H9 (cell line): ENCODE data around the gene TBC1D5. TPM values are rescaled to one million over a fixed set of nuclear protein-coding genes. Genes with fewer than 3 reads are reported as not detected.
"Not testable (repeated sequence)": the region's sequence is repeated elsewhere in the genome, so short reads cannot be mapped to it uniquely, and the experiment has no call there.

Source experiments
- DNase-seq: peaks from one replicate; pipeline ENCODE4 v3.0.0-alpha.2; 2017
- H2AFZ ChIP-seq: one replicate; pipeline ENCODE4 v1.6.1; 2013; ENCODE audit warnings: mild to moderate bottlenecking, low read length, control low read depth, moderate library complexity
- H2AK5ac ChIP-seq: 2 replicates; pipeline ENCODE4 v1.6.1; 2013; ENCODE audit warnings: low read length, control low read depth, mixed read lengths; ENCODE audit not compliant: insufficient read length
- H2BK120ac ChIP-seq: one replicate; pipeline ENCODE4 v1.6.1; 2013; ENCODE audit warnings: low read depth, mild to moderate bottlenecking, low read length, control low read depth, inconsistent platforms; ENCODE audit not compliant: poor library complexity, severe bottlenecking
- H2BK12ac ChIP-seq: 2 replicates; pipeline ENCODE4 v1.6.1; 2013; ENCODE audit warnings: low read length, control low read depth, mixed read lengths, low read depth; ENCODE audit not compliant: insufficient read length
- H2BK15ac ChIP-seq: 2 replicates; pipeline ENCODE4 v1.6.1; 2013; ENCODE audit warnings: low read depth, low read length, control low read depth
- H2BK20ac ChIP-seq: one replicate; pipeline ENCODE4 v1.6.1; 2013; ENCODE audit warnings: low read depth, mild to moderate bottlenecking, low read length, control low read depth, inconsistent platforms; ENCODE audit not compliant: poor library complexity, severe bottlenecking
- H2BK5ac ChIP-seq: 2 replicates; pipeline ENCODE4 v1.6.1; 2013; ENCODE audit warnings: low read length, control low read depth, mixed read lengths; ENCODE audit not compliant: insufficient read length
- H3K14ac ChIP-seq: 2 replicates; pipeline ENCODE4 v1.6.1; 2013; ENCODE audit warnings: low read length, control low read depth; ENCODE audit not compliant: insufficient read depth
- H3K18ac ChIP-seq: 2 replicates; pipeline ENCODE4 v1.6.1; 2013; ENCODE audit warnings: low read depth, mild to moderate bottlenecking, mixed read lengths, low read length, control low read depth; ENCODE audit not compliant: insufficient read length
- H3K23ac ChIP-seq: 2 replicates; pipeline ENCODE4 v1.6.1; 2013; ENCODE audit warnings: low read length, control low read depth, mixed read lengths, low read depth; ENCODE audit not compliant: insufficient read length
- H3K23me2 ChIP-seq: 2 replicates; pipeline ENCODE4 v1.6.1; 2013; ENCODE audit warnings: low read depth, mild to moderate bottlenecking, mixed read lengths, low read length, control low read depth; ENCODE audit not compliant: insufficient read length, poor library complexity, severe bottlenecking
- H3K27ac ChIP-seq: 2 replicates; pipeline ENCODE4 v1.5.1; 2013; ENCODE audit warnings: low read length, control low read depth, mixed read lengths, low read depth; ENCODE audit not compliant: insufficient read length
- H3K27me3 ChIP-seq: 2 replicates; pipeline ENCODE4 v1.6.1; 2013; ENCODE audit warnings: low read length, control low read depth, inconsistent platforms; ENCODE audit not compliant: insufficient read depth
- H3K4ac ChIP-seq: 2 replicates; pipeline ENCODE4 v1.6.1; 2013; ENCODE audit warnings: low read depth, mild to moderate bottlenecking, control low read depth, inconsistent platforms, low read length, moderate library complexity
- H3K4me1 ChIP-seq: 2 replicates; pipeline ENCODE4 v1.6.1; 2013; ENCODE audit warnings: low read length, control low read depth, inconsistent platforms; ENCODE audit not compliant: insufficient read depth
- H3K4me2 ChIP-seq: 2 replicates; pipeline ENCODE4 v1.6.1; 2013; ENCODE audit warnings: low read length, control low read depth, mixed read lengths; ENCODE audit not compliant: insufficient read length, insufficient read depth
- H3K56ac ChIP-seq: 2 replicates; pipeline ENCODE4 v1.6.1; 2013; ENCODE audit warnings: low read depth, mild to moderate bottlenecking, mixed read lengths, low read length, control low read depth; ENCODE audit not compliant: insufficient read length
- H3K79me1 ChIP-seq: 2 replicates; pipeline ENCODE4 v1.6.1; 2013; ENCODE audit warnings: low read depth, mild to moderate bottlenecking, moderate library complexity, low read length, control low read depth, inconsistent platforms; ENCODE audit not compliant: insufficient read depth, poor library complexity, severe bottlenecking
- H3K79me2 ChIP-seq: 2 replicates; pipeline ENCODE4 v1.6.1; 2013; ENCODE audit warnings: low read length, control low read depth, inconsistent platforms; ENCODE audit not compliant: insufficient read depth
- H3K9ac ChIP-seq: 2 replicates; pipeline ENCODE4 v1.6.1; 2013; ENCODE audit warnings: low read length, control low read depth, mixed read lengths; ENCODE audit not compliant: insufficient read length; ENCODE audit errors: extremely low read depth
- H3K9me3 ChIP-seq: one replicate; pipeline ENCODE4 v1.6.1; 2013; ENCODE audit warnings: low read depth, low read length, inconsistent platforms; ENCODE audit not compliant: control insufficient read depth
- H3T11ph ChIP-seq: one replicate; pipeline ENCODE4 v1.6.1; 2013; ENCODE audit warnings: mild to moderate bottlenecking, low read length, control low read depth, inconsistent platforms
- H4K20me1 ChIP-seq: one replicate; pipeline ENCODE4 v1.6.1; 2013; ENCODE audit not compliant: control insufficient read depth, insufficient read length, insufficient read depth
- H4K5ac ChIP-seq: 2 replicates; pipeline ENCODE4 v1.6.1; 2013; ENCODE audit warnings: low read depth, mild to moderate bottlenecking, mixed read lengths, low read length, control low read depth; ENCODE audit not compliant: insufficient read length
- H4K8ac ChIP-seq: replicated peaks from 2 replicates; pipeline ENCODE4 v1.6.1; 2013; ENCODE audit warnings: low read length, control low read depth, mixed read lengths, low read depth; ENCODE audit not compliant: insufficient read length
- H4K91ac ChIP-seq: 2 replicates; pipeline ENCODE4 v1.6.1; 2013; ENCODE audit warnings: low read depth, mild to moderate bottlenecking, moderate library complexity, mixed read lengths, low read length, control low read depth; ENCODE audit not compliant: insufficient read length
- H3K27ac Mint-ChIP-seq, 3 experiments: 2 replicates in 2 of 3; 3 replicates in 1 of 3; pipeline ENCODE4 v1.8.0; 2020 to 2021; ENCODE audit warnings: mixed read lengths in 3 of 3, mild to moderate bottlenecking in 1 of 3, moderate library complexity in 1 of 3
- H3K27me3 Mint-ChIP-seq: 2 replicates; pipeline ENCODE4 v1.8.0; 2021; ENCODE audit warnings: low read depth, mild to moderate bottlenecking, moderate library complexity, mixed read lengths
- H3K36me3 Mint-ChIP-seq, 3 experiments: 2 replicates in 2 of 3; 3 replicates in 1 of 3; pipeline ENCODE4 v1.8.0; 2020 to 2021; ENCODE audit warnings: low read depth in 3 of 3, mixed read lengths in 3 of 3; ENCODE audit not compliant: insufficient read depth in 1 of 3
- H3K4me1 Mint-ChIP-seq, 2 experiments: 2 replicates each; pipeline ENCODE4 v1.8.0; 2020; ENCODE audit warnings: mixed read lengths in 2 of 2
- H3K4me3 Mint-ChIP-seq, 2 experiments: 2 replicates in 1 of 2; 3 replicates in 1 of 2; pipeline ENCODE4 v1.8.0; 2020 to 2021; ENCODE audit warnings: mild to moderate bottlenecking in 2 of 2, mixed read lengths in 2 of 2, moderate library complexity in 1 of 2
- H3K9me3 Mint-ChIP-seq, 2 experiments: 2 replicates in 1 of 2; 3 replicates in 1 of 2; pipeline ENCODE4 v1.8.0; 2020; ENCODE audit warnings: mild to moderate bottlenecking in 2 of 2, mixed read lengths in 2 of 2, moderate library complexity in 1 of 2
- WGBS: extraction: QIAGEN DNeasy Blood & Tissue Kit; methylation state at CpG from one replicate; pipeline ENCODE4 v1.1.7; 2013; ENCODE audit warnings: missing lambda C conversion rate, low lambda C conversion rate, mixed read lengths; ENCODE audit not compliant: insufficient read length; ENCODE audit errors: extremely low coverage; 5-methylcytosine and 5-hydroxymethylcytosine counted together
- total RNA-seq: library from RNA; stranded (reverse); gene quantifications from 2 replicates; pipeline ENCODE4 v1.2.1, GENCODE V29; 2021
- TF ChIP-seq, protein P1 (sequence below): fragments of 200-600 bp; sonication (generic); conservative IDR thresholded peaks from 3 replicates; pipeline ENCODE4 v1.8.0; 2021; ENCODE audit warnings: antibody characterized with exemption, mild to moderate bottlenecking

Gene TBC1D5
- total RNA-seq, 1 experiment from 2014 or later = 25.0 TPM

DNA sequence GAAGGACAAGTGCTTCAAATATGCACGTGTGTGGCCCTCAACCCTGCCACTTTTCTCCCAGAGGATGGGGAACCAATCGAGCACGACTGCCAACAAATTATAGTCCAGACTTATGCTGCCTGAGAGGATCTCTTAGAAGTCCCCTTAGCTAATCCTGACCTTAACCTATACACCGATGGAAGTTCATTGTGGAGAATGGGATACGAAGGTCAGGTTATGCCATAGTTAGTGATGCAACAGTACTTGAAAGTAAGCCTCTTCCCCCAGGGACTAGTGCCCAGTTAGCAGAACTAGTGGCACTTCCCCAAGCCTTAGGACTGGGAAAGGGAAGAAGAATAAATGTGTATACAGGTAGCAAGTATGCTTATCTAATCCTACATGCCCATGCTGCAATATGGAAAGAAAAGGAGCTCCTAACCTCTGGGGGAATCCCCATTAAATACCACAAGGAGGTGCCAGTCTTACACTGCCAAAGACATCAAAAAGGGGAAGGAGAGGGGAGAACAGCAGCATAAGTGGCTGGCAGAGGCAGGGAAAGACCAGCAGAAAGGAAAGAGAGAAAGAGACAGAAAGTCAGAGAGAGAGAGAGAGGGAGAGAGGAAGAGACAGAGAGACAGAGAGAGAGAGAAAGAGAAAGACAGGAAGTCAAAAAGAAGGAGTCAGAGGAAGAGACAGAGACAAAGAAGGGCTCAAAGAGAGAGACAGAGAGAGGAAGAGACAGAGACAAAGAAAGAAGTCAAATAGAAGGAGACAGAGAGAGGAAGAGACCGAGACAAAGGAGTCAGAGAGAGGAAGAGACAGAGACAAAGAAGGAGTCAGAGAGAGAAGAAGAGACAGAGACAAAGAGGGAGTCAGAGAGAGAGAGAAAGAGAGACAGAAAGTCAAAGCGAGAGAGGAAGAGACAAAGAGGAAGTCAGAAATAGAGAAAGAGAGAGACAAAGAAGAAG lies 37.1 kb upstream of the TBC1D5 start:
- H3K79me2 ChIP-seq, H2BK5ac ChIP-seq, H3K23ac ChIP-seq, H3K27ac Mint-ChIP-seq, H2BK120ac ChIP-seq, H3K9me3 Mint-ChIP-seq, H2AFZ ChIP-seq, H4K8ac ChIP-seq, H4K5ac ChIP-seq, H3K23me2 ChIP-seq, H3K36me3 Mint-ChIP-seq, H3K79me1 ChIP-seq, H2AK5ac ChIP-seq, H3K4me1 ChIP-seq, H3K27ac ChIP-seq, H3K27me3 Mint-ChIP-seq, H3K27me3 ChIP-seq, H2BK12ac ChIP-seq, H2BK20ac ChIP-seq, H3K4me3 Mint-ChIP-seq, H2BK15ac ChIP-seq, H3K9me3 ChIP-seq, H3T11ph ChIP-seq, H4K91ac ChIP-seq, H4K20me1 ChIP-seq, H3K4me2 ChIP-seq, DNase-seq, H3K9ac ChIP-seq, H3K56ac ChIP-seq, H3K18ac ChIP-seq, H3K14ac ChIP-seq, H3K4ac ChIP-seq, H3K4me1 Mint-ChIP-seq: not testable (repeated sequence)
- no CpG with 5 or more reads among the region's 7 CpGs for WGBS
- TF ChIP-seq, protein P1, sequence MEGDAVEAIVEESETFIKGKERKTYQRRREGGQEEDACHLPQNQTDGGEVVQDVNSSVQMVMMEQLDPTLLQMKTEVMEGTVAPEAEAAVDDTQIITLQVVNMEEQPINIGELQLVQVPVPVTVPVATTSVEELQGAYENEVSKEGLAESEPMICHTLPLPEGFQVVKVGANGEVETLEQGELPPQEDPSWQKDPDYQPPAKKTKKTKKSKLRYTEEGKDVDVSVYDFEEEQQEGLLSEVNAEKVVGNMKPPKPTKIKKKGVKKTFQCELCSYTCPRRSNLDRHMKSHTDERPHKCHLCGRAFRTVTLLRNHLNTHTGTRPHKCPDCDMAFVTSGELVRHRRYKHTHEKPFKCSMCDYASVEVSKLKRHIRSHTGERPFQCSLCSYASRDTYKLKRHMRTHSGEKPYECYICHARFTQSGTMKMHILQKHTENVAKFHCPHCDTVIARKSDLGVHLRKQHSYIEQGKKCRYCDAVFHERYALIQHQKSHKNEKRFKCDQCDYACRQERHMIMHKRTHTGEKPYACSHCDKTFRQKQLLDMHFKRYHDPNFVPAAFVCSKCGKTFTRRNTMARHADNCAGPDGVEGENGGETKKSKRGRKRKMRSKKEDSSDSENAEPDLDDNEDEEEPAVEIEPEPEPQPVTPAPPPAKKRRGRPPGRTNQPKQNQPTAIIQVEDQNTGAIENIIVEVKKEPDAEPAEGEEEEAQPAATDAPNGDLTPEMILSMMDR = 0 out of 3 replicates have a peak, but pooled peaks have one; percentile 14

DNA sequence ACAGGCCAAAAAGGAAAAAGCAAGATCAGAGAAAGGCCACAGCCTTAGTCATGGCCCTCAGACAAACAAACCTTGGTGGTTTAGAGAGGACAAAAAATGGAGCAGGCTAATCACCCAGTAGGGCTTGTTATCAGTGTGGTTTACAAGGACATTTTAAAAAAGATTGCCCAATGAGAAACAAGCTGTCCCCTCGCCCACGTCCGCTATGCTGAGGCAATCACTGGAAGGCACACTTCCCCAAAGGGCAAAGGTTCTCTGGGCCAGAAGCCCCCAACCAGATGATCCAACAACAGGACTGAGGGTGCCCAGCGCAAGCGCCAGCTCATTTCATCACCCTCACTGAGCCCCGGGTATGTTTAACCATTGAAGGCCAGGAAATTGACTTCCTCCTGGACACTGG lies 34.9 kb upstream of the TBC1D5 start:
- not testable (repeated sequence) for H3K79me2 ChIP-seq, H2BK12ac ChIP-seq, H3K4ac ChIP-seq, H4K5ac ChIP-seq, H3K14ac ChIP-seq, H3K9me3 Mint-ChIP-seq, H2BK15ac ChIP-seq, H2AFZ ChIP-seq, H3K4me1 ChIP-seq, H2BK5ac ChIP-seq, H3K23ac ChIP-seq, DNase-seq, H3T11ph ChIP-seq, H3K18ac ChIP-seq, H3K27ac Mint-ChIP-seq, H3K56ac ChIP-seq, H3K27ac ChIP-seq, H3K36me3 Mint-ChIP-seq, H2BK20ac ChIP-seq, H3K4me2 ChIP-seq, H3K79me1 ChIP-seq, H3K27me3 Mint-ChIP-seq, H3K9me3 ChIP-seq, H3K23me2 ChIP-seq, H3K4me3 Mint-ChIP-seq, H2BK120ac ChIP-seq, H2AK5ac ChIP-seq, H4K20me1 ChIP-seq, H3K27me3 ChIP-seq, H4K8ac ChIP-seq, H4K91ac ChIP-seq, H3K9ac ChIP-seq
- no CpG with 5 or more reads among the region's 6 CpGs for WGBS
- H3K4me1 Mint-ChIP-seq = peaks cover 9 to 11% of the 10 kb centered on the region in 2 experiments
